HT-29 (cell line): ENCODE data around the gene MARK4. TPM values are rescaled to one million over a fixed set of nuclear protein-coding genes. Genes with fewer than 3 reads are reported as not detected.

Source experiments
- total RNA-seq: library from RNA; depleted of rRNA; stranded (reverse); fragments of >200 nt; shearing (Covaris generic); gene quantifications from 2 replicates; pipeline ENCODE4 v1.2.3, GENCODE V29; 2014; rRNA removed

The MARK4 gene
- total RNA-seq, 1 experiment from 2014 or later = 9.5 TPM

Other genes with a start within 250 kb of the MARK4 start
- gene RELB, start 249.8 kb upstream of the MARK4 start, total RNA-seq = 11.4 and 18.8 TPM in 2 replicates
- gene CLASRP, start 212.2 kb upstream of the MARK4 start, total RNA-seq = 90.2 and 99.9 TPM in 2 replicates
- 1.5 and 1.7 TPM in 2 replicates for gene ZNF296, start 174.8 kb upstream of the MARK4 start, total RNA-seq
- 113 and 137 TPM in 2 replicates for gene GEMIN7, start 172.0 kb upstream of the MARK4 start, total RNA-seq
- 108 and 128 TPM in 2 replicates for gene PPP1R37, start 158.1 kb upstream of the MARK4 start, total RNA-seq
- 1.4 and 6.7 TPM in 2 replicates for gene NKPD1, start 90.3 kb upstream of the MARK4 start, total RNA-seq
- gene TRAPPC6A, start 73.0 kb upstream of the MARK4 start, total RNA-seq = 34.2 and 51.1 TPM in 2 replicates
- gene BLOC1S3, start 72.5 kb upstream of the MARK4 start, total RNA-seq = 13.7 and 21.5 TPM in 2 replicates
- gene EXOC3L2, start 5.9 kb upstream of the MARK4 start, total RNA-seq = not detected in 2 replicates
- gene CKM, start 71.6 kb downstream of the MARK4 start, total RNA-seq = not detected in 2 replicates
- 0.05 and 0.64 TPM in 2 replicates for gene KLC3, start 89.5 kb downstream of the MARK4 start, total RNA-seq
- gene ERCC2, start 119.3 kb downstream of the MARK4 start, total RNA-seq = 40.9 and 49.8 TPM in 2 replicates
- gene PPP1R13L, start 153.8 kb downstream of the MARK4 start, total RNA-seq = 47.8 and 48.0 TPM in 2 replicates
- 51.7 and 68.2 TPM in 2 replicates for gene POLR1G, start 155.4 kb downstream of the MARK4 start, total RNA-seq
- gene ERCC1, start 172.6 kb downstream of the MARK4 start, total RNA-seq = 154 and 159 TPM in 2 replicates
- 218 and 253 TPM in 2 replicates for gene FOSB, start 216.7 kb downstream of the MARK4 start, total RNA-seq
- 11.4 and 15.4 TPM in 2 replicates for gene RTN2, start 245.8 kb downstream of the MARK4 start, total RNA-seq
- 9.8 and 15.3 TPM in 2 replicates for gene PPM1N, start 247.2 kb downstream of the MARK4 start, total RNA-seq